Fibroblast of the aortic adventitia (primary cell): Measurements from ENCODE around the gene GPHA2. TPM values are rescaled to one million over a fixed set of nuclear protein-coding genes. Genes with fewer than 3 reads are reported as not detected.

ENCODE experiments used
- DNase-seq: peaks from one replicate; pipeline ENCODE4 v3.0.0-alpha.2; 2010; ENCODE audit warnings: low read depth
- H3K4me3 ChIP-seq: 2 replicates; pipeline ENCODE4 v1.5.1; 2011; ENCODE audit warnings: low read depth, mild to moderate bottlenecking, control low read depth, low read length, moderate library complexity
- total RNA-seq: library from RNA; depleted of rRNA; stranded (reverse); fragments of >200 nt; gene quantifications from 2 replicates; pipeline ENCODE4 v1.2.3, GENCODE V29; 2012; ENCODE audit warnings: low replicate concordance
- TF ChIP-seq, protein P1 (sequence below): IDR thresholded peaks from 2 replicates; pipeline ENCODE4 v1.5.1; 2011; ENCODE audit warnings: mild to moderate bottlenecking, low read length, control low read depth, inconsistent platforms; ENCODE audit not compliant: insufficient read depth

Gene GPHA2
- total RNA-seq, 1 donor: not detected

DNA sequence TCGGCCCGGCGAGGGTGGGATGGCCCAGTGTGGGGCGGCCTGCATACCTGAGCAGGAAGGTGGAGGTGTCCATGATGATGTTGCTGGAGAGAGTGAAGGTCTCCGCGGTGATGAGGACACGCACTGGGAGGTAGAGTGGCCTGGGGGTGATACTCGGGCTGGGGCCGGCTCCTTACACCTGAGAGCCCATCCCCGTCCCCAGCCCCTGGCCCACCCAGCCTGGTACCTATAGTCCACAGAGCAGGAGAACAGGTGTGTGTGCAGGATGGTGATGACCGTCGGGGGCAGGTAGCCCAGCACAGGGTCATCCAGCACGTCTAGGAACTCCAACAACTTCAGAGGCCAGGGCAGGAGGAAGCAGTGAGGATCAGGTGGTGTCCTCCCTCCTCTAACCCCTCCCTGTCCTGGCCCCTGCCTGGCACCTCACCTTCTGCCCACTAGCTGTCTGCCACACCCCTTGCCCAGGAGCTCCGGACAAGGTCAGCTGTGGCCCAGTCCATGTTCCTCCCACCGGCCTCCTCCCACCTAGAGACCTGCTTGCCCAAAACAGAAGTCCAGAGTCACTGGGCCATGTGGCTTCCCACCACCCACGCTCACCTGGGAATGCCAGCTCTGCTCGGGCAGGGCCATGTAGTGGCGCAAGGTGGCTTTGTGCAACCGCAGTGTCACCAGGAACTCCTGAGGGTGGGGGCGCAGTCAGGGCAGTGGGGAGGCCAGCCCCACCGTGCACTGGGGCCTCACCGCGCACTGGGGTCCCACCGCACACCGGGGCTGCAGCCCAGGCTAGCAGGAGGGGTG is 30.0 kb downstream of the GPHA2 start:
- no peak for DNase-seq
- H3K4me3 ChIP-seq: no peak overlapping the region
- TF ChIP-seq, protein P1, sequence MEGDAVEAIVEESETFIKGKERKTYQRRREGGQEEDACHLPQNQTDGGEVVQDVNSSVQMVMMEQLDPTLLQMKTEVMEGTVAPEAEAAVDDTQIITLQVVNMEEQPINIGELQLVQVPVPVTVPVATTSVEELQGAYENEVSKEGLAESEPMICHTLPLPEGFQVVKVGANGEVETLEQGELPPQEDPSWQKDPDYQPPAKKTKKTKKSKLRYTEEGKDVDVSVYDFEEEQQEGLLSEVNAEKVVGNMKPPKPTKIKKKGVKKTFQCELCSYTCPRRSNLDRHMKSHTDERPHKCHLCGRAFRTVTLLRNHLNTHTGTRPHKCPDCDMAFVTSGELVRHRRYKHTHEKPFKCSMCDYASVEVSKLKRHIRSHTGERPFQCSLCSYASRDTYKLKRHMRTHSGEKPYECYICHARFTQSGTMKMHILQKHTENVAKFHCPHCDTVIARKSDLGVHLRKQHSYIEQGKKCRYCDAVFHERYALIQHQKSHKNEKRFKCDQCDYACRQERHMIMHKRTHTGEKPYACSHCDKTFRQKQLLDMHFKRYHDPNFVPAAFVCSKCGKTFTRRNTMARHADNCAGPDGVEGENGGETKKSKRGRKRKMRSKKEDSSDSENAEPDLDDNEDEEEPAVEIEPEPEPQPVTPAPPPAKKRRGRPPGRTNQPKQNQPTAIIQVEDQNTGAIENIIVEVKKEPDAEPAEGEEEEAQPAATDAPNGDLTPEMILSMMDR: no peak

DNA sequence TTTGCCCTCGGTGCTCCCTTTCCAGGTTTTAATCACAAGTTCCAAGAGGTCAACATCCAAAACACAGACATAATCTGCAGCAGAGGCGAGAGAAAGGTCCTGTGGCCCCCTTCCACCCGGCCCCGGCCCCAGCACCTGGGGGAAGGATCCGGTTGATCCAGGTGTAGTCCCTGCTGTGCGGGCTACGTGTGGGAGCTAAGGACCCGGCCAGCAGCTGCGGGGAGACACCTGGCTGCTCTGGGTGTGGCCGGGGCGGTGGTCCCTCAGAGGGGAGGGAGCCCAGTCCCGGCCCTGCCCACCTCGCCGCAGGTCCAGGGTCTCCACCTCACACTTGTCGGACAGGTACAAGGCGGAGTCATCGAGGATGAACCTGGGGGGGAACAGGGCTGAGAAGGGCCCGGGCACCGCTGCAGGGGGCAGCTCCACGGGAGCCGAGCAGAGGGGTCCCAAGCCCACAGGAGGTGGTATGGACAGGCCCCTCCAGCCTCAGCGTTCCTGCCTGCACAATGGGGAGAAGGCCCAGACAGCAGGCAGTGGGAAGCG is 32.3 kb downstream of the GPHA2 start:
- no peak overlapping the region for H3K4me3 ChIP-seq
- TF ChIP-seq, protein P1: no peak
- DNase-seq: no peak

DNA sequence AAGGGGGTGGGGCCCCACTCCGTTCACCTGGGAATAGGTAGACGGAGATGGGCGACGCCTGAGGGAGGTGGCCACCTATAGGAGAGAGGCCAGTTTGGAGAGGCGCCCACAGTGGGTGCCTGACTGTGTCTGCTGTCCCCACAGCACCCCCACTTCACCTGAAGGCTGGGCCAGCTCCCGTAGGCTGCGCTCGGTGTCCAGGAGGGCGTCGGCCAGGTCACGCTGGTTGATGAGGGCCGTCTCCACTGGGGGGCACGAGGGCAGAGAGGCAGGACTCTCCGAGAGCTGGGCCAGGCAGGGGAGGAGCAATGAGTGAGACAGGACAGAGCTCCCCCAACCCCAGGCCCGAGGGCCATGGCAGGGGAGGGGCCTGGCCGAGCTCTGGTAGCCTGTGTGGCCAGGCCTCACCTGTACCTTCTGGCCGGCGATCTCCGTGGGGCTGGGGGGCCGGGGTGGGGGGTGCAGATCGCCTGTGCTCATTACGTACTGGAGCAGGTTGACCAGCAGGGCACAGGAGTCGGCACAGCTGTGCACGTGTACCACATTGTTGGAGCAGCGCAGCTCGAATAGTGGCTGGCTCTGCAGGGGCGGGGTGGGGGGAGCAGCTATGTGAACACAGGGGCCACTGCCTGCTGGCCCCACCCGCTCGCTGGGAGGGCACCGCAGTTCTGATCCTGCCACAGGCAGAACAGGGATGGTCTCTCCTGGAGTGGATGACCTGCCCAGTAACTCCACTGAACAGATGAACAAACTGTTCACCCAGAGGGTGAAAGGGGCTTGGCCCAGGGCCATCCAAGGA is 33.4 kb downstream of the GPHA2 start:
- no peak overlapping the region for H3K4me3 ChIP-seq
- TF ChIP-seq, protein P1: no peak
- no peak for DNase-seq

DNA sequence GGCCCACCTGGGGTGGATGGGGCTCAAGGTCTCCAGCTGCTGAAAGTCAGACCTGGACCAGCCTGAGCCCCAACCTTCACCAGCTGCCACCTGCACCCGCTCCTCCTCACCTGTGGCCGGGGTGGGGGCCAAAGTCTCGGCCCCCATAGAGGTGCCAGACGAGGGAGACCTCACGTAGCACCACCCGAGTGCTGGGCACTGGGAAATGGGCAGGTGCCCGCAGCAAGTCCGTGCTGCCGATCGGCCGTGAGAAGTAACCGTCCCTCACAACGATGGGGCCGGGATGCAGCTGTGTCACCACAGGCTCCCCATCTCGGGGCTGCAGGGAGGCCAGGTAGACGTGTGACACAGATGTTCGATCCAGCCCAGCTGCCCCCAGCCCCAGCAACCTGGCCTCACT is 34.9 kb downstream of the GPHA2 start:
- no peak for DNase-seq
- TF ChIP-seq, protein P1: no peak

DNA sequence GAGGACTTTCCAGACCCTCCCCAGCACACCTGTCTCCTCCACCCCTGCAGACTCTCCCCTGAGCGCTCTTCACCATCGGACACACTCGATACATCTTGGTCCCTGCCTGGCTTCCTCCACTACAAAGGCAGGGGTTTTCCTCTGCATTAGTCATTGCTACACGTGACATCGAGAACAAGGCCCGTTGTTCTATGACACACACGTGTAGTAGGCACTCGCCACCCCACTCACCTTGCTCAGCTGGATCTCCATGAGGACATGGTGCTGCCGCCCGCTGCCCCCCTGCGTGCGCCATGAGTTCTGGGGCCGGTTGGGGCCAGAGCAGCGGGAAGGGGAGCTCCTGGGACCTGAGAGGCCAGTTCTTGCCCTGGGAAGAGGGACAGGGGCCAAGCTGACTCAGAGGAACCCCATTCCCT is 35.4 kb downstream of the GPHA2 start:
- no peak for DNase-seq
- no peak overlapping the region for H3K4me3 ChIP-seq
- TF ChIP-seq, protein P1: no peak

More for the DNA sequence above, 34.9 kb downstream of the GPHA2 start:
- no peak overlapping the region for H3K4me3 ChIP-seq

DNA sequence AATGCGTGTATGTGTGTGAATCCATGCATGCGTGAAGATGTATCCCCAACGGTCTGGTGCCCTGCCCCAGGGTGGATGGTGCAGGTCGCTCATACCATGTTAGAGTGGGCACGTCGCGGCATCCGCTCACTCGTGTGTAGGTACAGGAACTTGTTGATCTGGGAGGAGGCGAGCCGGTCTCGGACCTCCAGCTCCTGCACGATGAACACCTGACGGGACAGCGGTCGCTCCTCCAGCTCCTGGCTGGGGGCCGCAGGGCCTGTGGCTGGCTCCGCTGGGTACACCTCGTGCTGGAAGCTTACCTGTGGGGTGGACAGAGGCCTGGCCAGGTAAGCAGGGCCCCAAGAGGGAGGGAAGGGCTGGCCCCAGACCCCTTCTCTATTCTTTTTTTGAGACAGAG is 37.2 kb downstream of the GPHA2 start:
- no peak for DNase-seq
- TF ChIP-seq, protein P1: no peak
- H3K4me3 ChIP-seq: no peak overlapping the region
